Spinal cord (tissue), 10 donors: Measurements from ENCODE around the gene KIF22. TPM values are rescaled to one million over a fixed set of nuclear protein-coding genes. Genes with fewer than 3 reads are reported as not detected.

Experiments used
- DNase-seq, 6 donors: peaks; one replicate each; pipeline versions ENCODE4 v3.0.0 to v3.0.0-alpha.2; 2013 to 2015; ENCODE audit warnings: low spot score in 6 of 6, low read depth in 4 of 6
- H3K27ac ChIP-seq: one replicate; pipeline ENCODE4 v1.5.1; 2013; ENCODE audit warnings: low read depth, low read length, control low read depth
- H3K27me3 ChIP-seq: one replicate; pipeline ENCODE4 v1.6.1; 2013; ENCODE audit warnings: low read length; ENCODE audit not compliant: control insufficient read depth, insufficient read depth
- H3K36me3 ChIP-seq: one replicate; pipeline ENCODE4 v1.6.1; 2013; ENCODE audit warnings: low read length; ENCODE audit not compliant: control insufficient read depth, insufficient read depth
- H3K4me1 ChIP-seq: one replicate; pipeline ENCODE4 v1.6.1; 2013; ENCODE audit warnings: low read length; ENCODE audit not compliant: control insufficient read depth, insufficient read depth
- H3K4me3 ChIP-seq: one replicate; pipeline ENCODE4 v1.5.1; 2013; ENCODE audit warnings: low read depth, low read length, control low read depth
- H3K9me3 ChIP-seq: one replicate; pipeline ENCODE4 v1.6.1; 2013; ENCODE audit warnings: low read length; ENCODE audit not compliant: control insufficient read depth, insufficient read depth
- WGBS: methylation state at CpG from one replicate; pipeline ENCODE4 v1.1.5; 2013; ENCODE audit warnings: missing lambda C conversion rate; ENCODE audit not compliant: insufficient coverage; 5-methylcytosine and 5-hydroxymethylcytosine counted together
- polyA plus RNA-seq, 2 donors: library from polyadenylated mRNA; unstranded; fragments of 120-200 nt; gene quantifications; one replicate each; pipeline ENCODE4 v1.2.1, GENCODE V29; 2013; ENCODE audit not compliant: insufficient read length in 2 of 2
- total RNA-seq, 2 donors: library from RNA; depleted of rRNA in 1 of 2; stranded (reverse); fragments of 120-200 nt in 1 of 2; fragments of >200 nt in 1 of 2; gene quantifications; one replicate each; pipeline versions ENCODE4 v1.2.3 to v1.2.4, GENCODE V29; 2013 to 2014
- donor health status: healthy.

Gene KIF22
- total and polyA plus RNA-seq, 4 donors, result 30.2 to 56.4 (median 49.5) TPM

- DNase-seq, result peak in 2 of 6 donors; percentile 48 to 66
- peak overlapping the region; percentile 88 for H3K4me3 ChIP-seq
- no peaks in the 10 kb centered on the region for H3K27me3 ChIP-seq
- no peaks in the 10 kb centered on the region for H3K9me3 ChIP-seq
- H3K4me1 ChIP-seq, result peaks cover 95% of the 10 kb centered on the region
- WGBS, result 32% methylated on average over 7 of the region's 9 CpGs
- H3K27ac ChIP-seq, result peak overlapping the region; percentile 99
- H3K36me3 ChIP-seq, result peaks cover 68% of the 10 kb centered on the region
Observed at GRCh38 chr16:29812754-29813643, 22.4 kb downstream of the KIF22 start.

- Histone ChIP-seq H3K27me3 (no peaks in the 10 kb centered on the region), H3K27ac (peak overlapping the region; percentile 99), H3K9me3 (no peaks in the 10 kb centered on the region), H3K4me3 (peak overlapping the region; percentile 88), H3K4me1 (peaks cover 87% of the 10 kb centered on the region), H3K36me3 (peaks cover 68% of the 10 kb centered on the region)
- 36% methylated on average over 18 of the region's 24 CpGs for whole genome bisulfite sequencing
- DNase-seq, result peak in 1 of 6 donors; percentile 28
Observed at GRCh38 chr16:29813644-29814562, 23.4 kb downstream of the KIF22 start.

GRCh38 chr16:29814592-29814991, 24.0 kb downstream of the KIF22 start:
- peak in 1 of 6 donors; percentile 26 for DNase-seq
- Histone ChIP-seq H3K27me3 (no peaks in the 10 kb centered on the region), H3K4me3 (peak overlapping the region; percentile 81), H3K9me3 (no peaks in the 10 kb centered on the region), H3K36me3 (peaks cover 68% of the 10 kb centered on the region), H3K27ac (peak overlapping the region; percentile 99), H3K4me1 (peaks cover 85% of the 10 kb centered on the region)
- 50% methylated on average over 5 of the region's 5 CpGs for WGBS

GRCh38 chr16:29815032-29815721, 24.6 kb downstream of the KIF22 start:
- DNase-seq, result peak in 1 of 6 donors; percentile 47
- WGBS, result 9% methylated on average over 22 of the region's 39 CpGs
- peaks cover 83% of the 10 kb centered on the region for H3K4me1 ChIP-seq
- H3K4me3 ChIP-seq, result peak overlapping the region; percentile 81
- peak overlapping the region; percentile 99 for H3K27ac ChIP-seq
- peaks cover 67% of the 10 kb centered on the region for H3K36me3 ChIP-seq
- no peaks in the 10 kb centered on the region for H3K9me3 ChIP-seq
- no peaks in the 10 kb centered on the region for H3K27me3 ChIP-seq

- DNase-seq, result peak; percentile 98 to 100 (median 98)
- peak within 1 kb of the TSS; percentile 81 for H3K4me3 ChIP-seq
- H3K4me1 ChIP-seq, result peaks cover 83% of the 10 kb centered on the region
Observed at GRCh38 chr16:29815793-29816693, 25.5 kb downstream of the KIF22 start, which contains the start of gene PAGR1. PAGR1 (plus strand) TSS chr16:29816152; CDS start chr16:29816526, 374 bp downstream.

GRCh38 chr16:29816694-29817441, 26.3 kb downstream of the KIF22 start:
- DNase-seq, result peak in 1 of 6 donors; percentile 58
- H3K4me1 ChIP-seq, result peaks cover 83% of the 10 kb centered on the region
- peak overlapping the region; percentile 99 for H3K27ac ChIP-seq
- H3K9me3 ChIP-seq, result no peaks in the 10 kb centered on the region
- peaks cover 65% of the 10 kb centered on the region for H3K36me3 ChIP-seq
- peak overlapping the region; percentile 81 for H3K4me3 ChIP-seq
- under 1% methylated on average over 25 of the region's 37 CpGs for WGBS
- no peaks in the 10 kb centered on the region for H3K27me3 ChIP-seq

More at GRCh38 chr16:29815793-29816693, 25.5 kb downstream of the KIF22 start, which contains the start of gene PAGR1:
- H3K36me3 ChIP-seq, result peaks cover 66% of the 10 kb centered on the region
- no peaks in the 10 kb centered on the region for H3K9me3 ChIP-seq
- WGBS, result under 1% methylated on average over 61 of the region's 70 CpGs
- no peaks in the 10 kb centered on the region for H3K27me3 ChIP-seq
- peak within 1 kb of the TSS; percentile 99 for H3K27ac ChIP-seq

GRCh38 chr16:29818082-29818481, 27.5 kb downstream of the KIF22 start:
- H3K4me1 ChIP-seq, result peaks cover 74% of the 10 kb centered on the region
- H3K27me3 ChIP-seq, result no peaks in the 10 kb centered on the region
- H3K9me3 ChIP-seq, result no peaks in the 10 kb centered on the region
- DNase-seq, result no peak
- no peak overlapping the region for H3K27ac ChIP-seq
- WGBS, result 80% methylated on average over 3 of the region's 4 CpGs
- no peak overlapping the region for H3K4me3 ChIP-seq
- H3K36me3 ChIP-seq, result peaks cover 64% of the 10 kb centered on the region

GRCh38 chr16:29819506-29819905, 29.0 kb downstream of the KIF22 start:
- no peaks in the 10 kb centered on the region for H3K27me3 ChIP-seq
- no peak overlapping the region for H3K27ac ChIP-seq
- H3K4me1 ChIP-seq, result peaks cover 60% of the 10 kb centered on the region
- WGBS, result 78% methylated on average over 12 of the region's 15 CpGs
- no peaks in the 10 kb centered on the region for H3K9me3 ChIP-seq
- H3K4me3 ChIP-seq, result no peak overlapping the region
- no peak for DNase-seq
- peaks cover 50% of the 10 kb centered on the region for H3K36me3 ChIP-seq
